AG04450 (cell line): ENCODE data around the gene MLEC. TPM values are rescaled to one million over a fixed set of nuclear protein-coding genes. Genes with fewer than 3 reads are reported as not detected.

Experiments
- CTCF ChIA-PET: fragments of 300-600, 350-600 bp; formaldehyde crosslinking; extraction: SDS; loops from one replicate; lab custom pipeline; 2022; ENCODE audit warnings: antibody characterized with exemption, inconsistent platforms; lab: Charles Lee
- POLR2A ChIA-PET: fragments of 350-600 bp; formaldehyde crosslinking; extraction: SDS; loops from one replicate; lab custom pipeline; 2021; ENCODE audit warnings: antibody characterized with exemption, inconsistent platforms; lab: Yijun Ruan, JAX
- DNase-seq: peaks from one replicate; pipeline ENCODE4 v3.0.0-alpha.2; 2011; ENCODE audit warnings: low read depth, low spot score
- H3K27ac ChIP-seq: one replicate; pipeline ENCODE4 v1.5.1; 2012; ENCODE audit warnings: low read depth, low read length, control low read depth
- H3K27me3 ChIP-seq: one replicate; pipeline ENCODE4 v1.6.0; 2012; ENCODE audit warnings: low read length; ENCODE audit not compliant: control insufficient read depth, insufficient read depth
- H3K4me3 ChIP-seq: 2 replicates; pipeline ENCODE4 v1.5.1; 2011; ENCODE audit warnings: mild to moderate bottlenecking, low read depth, low read length, control low read depth
- H3K9me3 ChIP-seq: 2 replicates; pipeline ENCODE4 v1.5.1; 2012; ENCODE audit warnings: low read length; ENCODE audit not compliant: control insufficient read depth, insufficient read depth
- polyA plus RNA-seq: library from polyadenylated mRNA; depleted of rRNA; stranded (reverse); fragments of >200 nt; gene quantifications from 2 replicates; pipeline ENCODE4 v1.2.3, GENCODE V29; 2011
- TF ChIP-seq, protein P1 (sequence below): IDR thresholded peaks from 2 replicates; pipeline ENCODE4 v1.5.1; 2011; ENCODE audit warnings: low read depth, low read length, control low read depth, inconsistent platforms

MLEC gene
- polyA plus RNA-seq, 1 experiment = 76.7 TPM

DNA sequence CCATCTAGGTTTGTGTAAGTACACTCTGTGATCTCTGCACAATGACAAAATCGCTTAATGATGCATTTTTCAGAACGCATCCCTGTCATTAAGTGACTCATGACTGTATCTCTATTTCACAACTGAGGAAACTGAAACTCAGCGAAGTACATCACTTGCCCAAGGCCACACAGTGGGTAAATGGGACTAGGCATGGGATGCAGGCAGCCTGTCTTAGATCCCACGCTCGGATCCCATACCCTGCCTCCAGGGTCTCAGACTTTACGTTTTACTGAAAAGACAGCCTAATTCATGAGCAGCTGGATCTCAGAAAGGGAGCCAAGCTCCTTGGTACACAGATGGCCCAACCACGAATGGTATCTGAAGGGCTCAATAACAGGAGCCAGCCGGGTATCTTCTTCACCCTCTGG lies 2.4 kb upstream of the MLEC start:
- H3K4me3 ChIP-seq = no peak overlapping the region
- H3K9me3 ChIP-seq = no peaks in the 10 kb centered on the region; the same call in 1 of the 2 replicates
- no peak for DNase-seq
- TF ChIP-seq, protein P1, sequence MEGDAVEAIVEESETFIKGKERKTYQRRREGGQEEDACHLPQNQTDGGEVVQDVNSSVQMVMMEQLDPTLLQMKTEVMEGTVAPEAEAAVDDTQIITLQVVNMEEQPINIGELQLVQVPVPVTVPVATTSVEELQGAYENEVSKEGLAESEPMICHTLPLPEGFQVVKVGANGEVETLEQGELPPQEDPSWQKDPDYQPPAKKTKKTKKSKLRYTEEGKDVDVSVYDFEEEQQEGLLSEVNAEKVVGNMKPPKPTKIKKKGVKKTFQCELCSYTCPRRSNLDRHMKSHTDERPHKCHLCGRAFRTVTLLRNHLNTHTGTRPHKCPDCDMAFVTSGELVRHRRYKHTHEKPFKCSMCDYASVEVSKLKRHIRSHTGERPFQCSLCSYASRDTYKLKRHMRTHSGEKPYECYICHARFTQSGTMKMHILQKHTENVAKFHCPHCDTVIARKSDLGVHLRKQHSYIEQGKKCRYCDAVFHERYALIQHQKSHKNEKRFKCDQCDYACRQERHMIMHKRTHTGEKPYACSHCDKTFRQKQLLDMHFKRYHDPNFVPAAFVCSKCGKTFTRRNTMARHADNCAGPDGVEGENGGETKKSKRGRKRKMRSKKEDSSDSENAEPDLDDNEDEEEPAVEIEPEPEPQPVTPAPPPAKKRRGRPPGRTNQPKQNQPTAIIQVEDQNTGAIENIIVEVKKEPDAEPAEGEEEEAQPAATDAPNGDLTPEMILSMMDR = no peak
- POLR2A ChIA-PET = no interaction called here
- CTCF ChIA-PET = interaction anchor here (0.6 kb wide), 1 partner anchor 419 kb away, joined by 3 read pairs; no protein-coding TSS in a partner anchor
- peaks cover 3% of the 10 kb centered on the region for H3K27me3 ChIP-seq
- H3K27ac ChIP-seq = no peak overlapping the region

DNA sequence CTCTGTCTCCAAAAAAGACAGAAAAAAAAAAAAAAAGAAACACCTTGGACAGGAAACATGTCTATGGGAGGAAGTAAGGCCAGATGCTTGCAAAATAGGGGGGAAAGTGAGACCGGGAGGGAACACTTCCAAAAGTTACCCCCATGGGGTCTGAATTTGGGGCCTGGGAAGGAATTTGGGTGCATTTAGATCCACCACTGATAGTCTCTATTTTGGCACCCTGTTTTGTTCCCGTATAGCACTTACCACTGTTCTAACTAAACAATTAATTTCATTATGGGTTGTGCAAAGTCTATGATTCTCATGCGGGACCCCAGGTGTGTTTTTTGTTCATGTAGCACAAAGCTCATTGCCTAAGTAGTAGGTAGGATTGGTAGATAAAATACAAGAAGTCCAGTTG lies 1.4 kb upstream of the MLEC start:
- POLR2A ChIA-PET = no interaction called here
- Histone ChIP-seq H3K27me3 (no peaks in the 10 kb centered on the region), H3K27ac (no peak overlapping the region), H3K4me3 (no peak overlapping the region), H3K9me3 (no peaks in the 10 kb centered on the region; the same call in 1 of the 2 replicates)
- CTCF ChIA-PET = interaction anchor here (3.6 kb wide), 1 partner anchor 38 kb away, joined by 26 read pairs; no protein-coding TSS in a partner anchor
- TF ChIP-seq, protein P1 = no peak
- no peak for DNase-seq

DNA sequence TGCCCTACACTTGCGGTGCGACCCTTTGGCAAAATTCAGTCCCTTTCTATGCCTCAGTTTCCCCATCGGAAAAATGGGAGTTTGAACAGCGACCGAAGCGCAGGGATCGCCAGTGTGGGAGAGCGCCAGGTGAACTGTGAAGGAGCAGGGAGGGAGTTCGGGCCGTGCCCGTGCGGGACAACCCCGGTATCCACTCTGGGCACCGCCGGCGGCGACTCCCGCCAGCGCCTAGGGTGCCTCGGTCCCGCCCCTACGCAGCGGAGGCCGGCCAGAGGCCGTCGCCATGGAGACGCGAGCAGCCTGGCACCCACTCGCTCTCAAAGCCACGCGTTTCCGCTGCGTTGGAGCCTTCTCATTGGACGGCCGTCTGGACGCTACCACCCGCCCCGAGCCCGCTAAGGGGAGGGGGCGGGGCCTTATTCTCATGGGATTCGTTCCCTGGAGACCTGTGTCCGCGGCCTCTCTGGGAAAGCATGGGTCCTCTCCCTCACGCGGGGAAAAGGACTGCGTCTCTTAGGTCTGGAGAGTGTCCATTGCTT lies 729 bp upstream of the MLEC start:
- POLR2A ChIA-PET = interaction anchor here (1.4 kb wide), 1 partner anchor 105 kb away, joined by 3 read pairs; the partner anchor contains the start of gene POP5

DNA sequence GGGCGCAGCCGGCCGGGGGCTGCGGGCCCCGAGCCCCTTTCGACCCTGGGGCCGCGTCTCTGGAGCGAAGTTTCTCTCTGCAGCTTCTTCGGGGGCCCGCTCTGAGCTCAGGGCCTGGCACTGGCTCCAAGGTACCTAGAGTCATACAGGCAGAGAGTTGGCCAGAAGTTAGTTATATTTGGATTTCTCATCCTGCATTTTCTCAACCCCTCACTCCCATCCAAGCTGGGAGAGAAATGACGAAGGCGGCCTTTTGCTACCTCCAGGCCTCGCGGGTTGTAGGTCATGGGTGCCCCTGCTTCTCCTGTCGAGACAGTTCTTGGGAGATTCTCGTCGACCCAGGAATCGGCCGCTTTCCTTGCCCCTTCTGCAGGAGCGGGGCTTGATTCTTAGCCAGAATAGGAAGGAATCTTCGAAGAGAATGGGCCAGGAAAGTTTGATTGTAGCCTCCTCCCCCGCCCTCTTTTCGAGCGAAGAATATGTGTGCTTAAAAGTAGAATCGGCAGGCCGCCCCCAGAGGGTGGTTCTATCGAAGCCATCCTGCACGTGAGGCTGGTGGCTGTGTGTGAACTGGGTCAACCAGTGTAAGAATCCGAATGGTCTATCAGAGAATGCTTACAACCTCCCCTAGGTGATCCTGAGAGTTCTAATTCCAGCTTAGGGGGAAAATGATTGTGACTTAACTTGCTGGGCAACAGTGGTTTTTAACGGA lies 785 bp downstream of the MLEC start:
- H3K9me3 ChIP-seq = no peaks in the 10 kb centered on the region; the same call in 1 of the 2 replicates
- no peak for DNase-seq
- peak overlapping the region; percentile 21 for H3K27ac ChIP-seq
- ChIA-PET CTCF (interaction anchor here (0.6 to 3.6 kb wide), 4 partner anchors 40 to 284 kb away, joined by 3 to 26 read pairs (median 5); no protein-coding TSS in a partner anchor), POLR2A (interaction anchor here (1.0 to 2.1 kb wide), 4 partner anchors 23 to 106 kb away, joined by 3 to 6 read pairs (median 4); partner anchors contain the start of genes ACADS, POP5 and UNC119B)
- peak overlapping the region; percentile 91 for H3K4me3 ChIP-seq
- TF ChIP-seq, protein P1 = no peak
- no peaks in the 10 kb centered on the region for H3K27me3 ChIP-seq

More for the DNA sequence above, 729 bp upstream of the MLEC start:
- Histone ChIP-seq H3K27ac (peak overlapping the region; percentile 95), H3K9me3 (no peaks in the 10 kb centered on the region; the same call in 1 of the 2 replicates), H3K27me3 (no peaks in the 10 kb centered on the region), H3K4me3 (peak overlapping the region; percentile 91)
- CTCF ChIA-PET = interaction anchor here (1.4 to 3.6 kb wide), 2 partner anchors 38 to 104 kb away, joined by 3 to 26 read pairs; no protein-coding TSS in a partner anchor
- TF ChIP-seq, protein P1 = no peak
- peak; percentile 93 for DNase-seq
